Cardiac fibroblast (primary cell): Measurements from ENCODE around the gene MACO1.
A peak's percentile ranks its signal among the peaks of the same experiment; 100 is the strongest.

Experiments
- DNase-seq, 2 donors: peaks; one replicate each; pipeline versions ENCODE4 v3.0.0 to v3.0.0-alpha.2; 2010; ENCODE audit warnings: low read depth in 2 of 2
- H3K4me3 ChIP-seq, 2 donors: replicated peaks in 1 of 2; 1 replicate in 1 of 2; 2 replicates in 1 of 2; pipeline ENCODE4 v1.5.1; 2011; ENCODE audit warnings: low read depth in 2 of 2, low read length in 2 of 2, mild to moderate bottlenecking in 2 of 2, moderate library complexity in 1 of 2
- TF ChIP-seq, protein P1 (sequence below): IDR thresholded peaks from one replicate; pipeline ENCODE4 v1.5.1; 2011; ENCODE audit warnings: low read depth, mild to moderate bottlenecking, low read length, inconsistent platforms

The MACO1 gene

GRCh38 chr1:25482211-25482610, 51.5 kb downstream of the MACO1 start:
- no peak for DNase-seq
- H3K4me3 ChIP-seq: no peak overlapping the region
- TF ChIP-seq, protein P1, sequence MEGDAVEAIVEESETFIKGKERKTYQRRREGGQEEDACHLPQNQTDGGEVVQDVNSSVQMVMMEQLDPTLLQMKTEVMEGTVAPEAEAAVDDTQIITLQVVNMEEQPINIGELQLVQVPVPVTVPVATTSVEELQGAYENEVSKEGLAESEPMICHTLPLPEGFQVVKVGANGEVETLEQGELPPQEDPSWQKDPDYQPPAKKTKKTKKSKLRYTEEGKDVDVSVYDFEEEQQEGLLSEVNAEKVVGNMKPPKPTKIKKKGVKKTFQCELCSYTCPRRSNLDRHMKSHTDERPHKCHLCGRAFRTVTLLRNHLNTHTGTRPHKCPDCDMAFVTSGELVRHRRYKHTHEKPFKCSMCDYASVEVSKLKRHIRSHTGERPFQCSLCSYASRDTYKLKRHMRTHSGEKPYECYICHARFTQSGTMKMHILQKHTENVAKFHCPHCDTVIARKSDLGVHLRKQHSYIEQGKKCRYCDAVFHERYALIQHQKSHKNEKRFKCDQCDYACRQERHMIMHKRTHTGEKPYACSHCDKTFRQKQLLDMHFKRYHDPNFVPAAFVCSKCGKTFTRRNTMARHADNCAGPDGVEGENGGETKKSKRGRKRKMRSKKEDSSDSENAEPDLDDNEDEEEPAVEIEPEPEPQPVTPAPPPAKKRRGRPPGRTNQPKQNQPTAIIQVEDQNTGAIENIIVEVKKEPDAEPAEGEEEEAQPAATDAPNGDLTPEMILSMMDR: no peak

GRCh38 chr1:25484096-25484495, 53.4 kb downstream of the MACO1 start:
- no peak overlapping the region for H3K4me3 ChIP-seq
- DNase-seq: no peak
- TF ChIP-seq, protein P1: no peak

GRCh38 chr1:25484533-25484932, 53.8 kb downstream of the MACO1 start:
- TF ChIP-seq, protein P1: no peak
- DNase-seq: no peak
- H3K4me3 ChIP-seq: no peak overlapping the region

DNA sequence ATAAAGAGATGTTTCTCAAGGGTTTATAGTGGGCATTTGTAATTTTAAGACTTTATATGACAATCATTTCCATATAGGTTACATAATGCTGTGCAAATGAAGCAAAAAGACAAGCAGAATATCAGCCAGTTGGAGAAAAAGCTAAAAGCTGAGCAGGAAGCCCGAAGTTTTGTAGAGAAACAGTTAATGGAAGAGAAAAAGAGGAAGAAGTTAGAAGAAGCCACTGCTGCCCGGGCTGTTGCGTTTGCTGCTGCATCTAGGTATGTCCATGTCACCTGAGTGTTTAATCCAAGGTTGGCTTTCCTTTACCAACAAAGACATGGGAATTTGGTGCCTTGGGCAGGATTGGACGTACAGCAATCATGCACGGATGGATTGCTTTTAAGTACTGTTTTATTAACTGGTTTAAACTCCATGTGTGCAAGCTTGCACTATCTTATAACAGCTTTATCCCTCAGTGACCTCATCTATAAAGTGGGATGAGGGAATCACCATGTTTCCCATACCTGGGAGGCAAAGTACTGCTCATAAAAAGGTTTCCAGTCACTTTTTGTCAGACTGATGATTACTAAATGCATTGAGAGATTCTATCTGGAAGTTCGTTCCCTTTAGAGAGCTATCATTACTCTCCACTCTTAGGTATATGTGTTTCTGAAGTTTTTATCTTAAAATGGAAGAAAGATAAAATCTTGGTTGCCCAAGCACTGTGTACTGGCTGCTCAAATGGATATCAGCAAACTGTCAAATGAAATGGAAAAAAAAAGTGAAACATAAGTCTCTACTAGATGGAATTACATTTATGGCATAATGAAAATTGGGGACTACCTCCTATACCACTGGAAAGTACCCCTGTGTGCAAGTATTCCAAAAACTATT, 55.1 kb downstream of the MACO1 start:
- DNase-seq: no peak
- no peak overlapping the region for H3K4me3 ChIP-seq
- TF ChIP-seq, protein P1: no peak

GRCh38 chr1:25486602-25487001, 55.9 kb downstream of the MACO1 start:
- no peak overlapping the region for H3K4me3 ChIP-seq
- TF ChIP-seq, protein P1: peak; percentile 30
- peak; percentile 34 to 35 for DNase-seq

DNA sequence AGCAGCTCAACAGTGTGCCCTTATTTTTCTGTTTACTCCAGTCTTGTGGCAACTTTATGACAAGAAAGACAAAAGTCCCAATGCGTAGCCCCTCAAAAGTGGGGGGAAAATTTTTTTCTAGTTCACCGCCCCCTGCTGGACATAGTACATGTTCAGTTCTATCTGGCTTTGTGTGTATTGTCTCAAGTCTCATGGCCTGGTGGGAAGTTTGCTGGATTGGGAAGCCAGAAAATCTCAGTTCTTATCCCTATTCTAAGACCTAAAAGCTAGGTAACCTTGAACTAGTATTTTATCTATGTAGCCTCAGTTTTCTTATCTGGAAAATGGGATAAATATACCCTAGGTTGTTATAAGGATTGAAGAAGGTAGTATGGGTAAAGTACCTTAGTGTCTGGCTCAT, 56.9 kb downstream of the MACO1 start:
- TF ChIP-seq, protein P1: peak; percentile 55
- H3K4me3 ChIP-seq: no peak overlapping the region
- DNase-seq: no peak

DNA sequence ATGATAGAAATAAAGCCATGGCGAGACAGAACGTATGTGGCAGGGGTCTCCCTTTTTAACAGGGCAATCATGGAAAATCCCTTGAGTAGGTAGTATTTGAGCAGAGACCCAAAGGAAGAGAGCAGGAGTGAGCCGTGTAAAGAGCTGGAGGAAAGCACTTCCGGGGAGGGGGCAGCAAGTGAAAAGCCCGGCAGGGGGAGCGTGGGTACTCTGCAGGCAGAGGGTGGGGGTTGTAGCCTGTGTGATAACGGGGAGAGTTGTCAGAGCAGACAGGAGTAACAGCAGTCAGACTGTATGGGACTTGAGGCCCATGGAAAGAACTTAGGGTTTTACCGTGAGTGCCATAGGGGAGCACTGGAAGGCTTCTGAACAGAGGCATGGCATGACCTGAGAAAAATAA, 61.6 kb downstream of the MACO1 start:
- DNase-seq: no peak
- TF ChIP-seq, protein P1: no peak
- no peak overlapping the region for H3K4me3 ChIP-seq
